Choroid plexus epithelial cell (primary cell): ENCODE results near the gene ADARB2.

Source experiments
- DNase-seq: peaks from one replicate; pipeline ENCODE4 v3.0.0-alpha.2; 2010; ENCODE audit warnings: low read depth
- H3K4me3 ChIP-seq: 2 replicates; pipeline ENCODE4 v1.5.1; 2011; ENCODE audit warnings: low read depth, mild to moderate bottlenecking, control low read depth, low read length, moderate library complexity
- CTCF ChIP-seq: conservative IDR thresholded peaks from 2 replicates; pipeline ENCODE4 v1.5.1; 2011; ENCODE audit warnings: low read depth, mild to moderate bottlenecking, control low read depth, inconsistent platforms, low read length, moderate library complexity

ADARB2 gene

DNA sequence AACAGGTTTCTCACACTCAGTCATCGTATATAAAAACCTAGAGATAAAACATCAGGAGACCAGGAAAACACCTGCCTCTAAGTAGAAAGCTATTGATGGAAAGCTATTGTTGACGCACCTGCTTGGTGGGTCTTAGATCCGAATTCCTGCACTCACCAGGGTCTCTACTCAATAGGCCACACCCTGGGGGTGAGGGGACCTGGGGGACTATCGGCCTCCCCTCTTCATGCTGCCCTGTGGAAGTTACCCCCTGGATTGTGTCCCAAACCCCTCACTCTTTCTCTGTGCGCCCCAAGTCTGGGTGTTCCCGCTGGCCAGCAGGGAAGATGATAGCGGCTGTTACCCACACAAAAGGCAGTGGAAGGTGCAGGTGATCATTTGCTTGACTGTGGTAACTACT, 368.1 kb downstream of the ADARB2 start:
- TF ChIP-seq CTCF: no peak
- H3K4me3 ChIP-seq: no peak overlapping the region
- DNase-seq: no peak

DNA sequence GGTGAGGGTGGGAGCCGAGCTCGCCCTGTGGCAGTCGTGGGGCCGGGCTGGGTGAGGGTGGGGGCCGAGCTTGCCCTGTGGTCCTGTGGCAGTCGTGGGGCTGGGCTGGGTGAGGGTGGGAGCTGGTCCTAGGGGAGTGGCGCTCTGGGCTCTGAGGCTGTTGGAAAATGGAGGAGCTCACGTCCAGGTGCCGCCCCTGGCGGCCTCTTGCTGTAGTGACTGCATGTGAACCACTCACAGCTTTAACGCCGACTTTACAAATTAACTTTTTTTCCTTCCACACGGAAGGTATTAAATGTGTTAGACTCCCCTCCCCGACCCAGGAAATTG, 368.5 kb downstream of the ADARB2 start:
- peak; percentile 28 for TF ChIP-seq CTCF
- H3K4me3 ChIP-seq: no peak overlapping the region
- DNase-seq: peak; percentile 8

- no peak for DNase-seq
- no peak overlapping the region for H3K4me3 ChIP-seq
- no peak for TF ChIP-seq CTCF
These were observed 369.1 kb downstream of the ADARB2 start for GRCh38 chr10:1367938-1368841.

GRCh38 chr10:1366811-1367425, 370.4 kb downstream of the ADARB2 start:
- no peak overlapping the region for H3K4me3 ChIP-seq
- no peak for DNase-seq
- no peak for TF ChIP-seq CTCF

DNA sequence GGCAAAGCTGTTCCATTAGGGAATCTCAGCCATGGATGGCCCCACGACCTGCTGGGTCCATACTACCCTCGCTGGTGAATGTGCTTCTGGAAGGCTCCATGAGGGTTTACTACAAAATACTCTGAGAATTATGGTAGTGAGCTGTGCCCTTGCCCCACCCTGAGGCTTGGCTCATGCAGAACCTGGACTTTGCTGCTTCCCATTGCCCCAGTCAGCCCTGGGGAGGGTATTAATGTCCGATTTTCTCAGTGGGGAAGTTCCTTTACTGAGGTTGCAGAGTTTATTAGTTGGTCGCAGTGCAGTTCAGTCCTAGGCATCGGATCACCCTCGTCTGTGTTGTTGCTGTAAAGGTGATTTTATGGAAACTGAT, 371.0 kb downstream of the ADARB2 start:
- DNase-seq: no peak
- no peak overlapping the region for H3K4me3 ChIP-seq
- TF ChIP-seq CTCF: no peak

DNA sequence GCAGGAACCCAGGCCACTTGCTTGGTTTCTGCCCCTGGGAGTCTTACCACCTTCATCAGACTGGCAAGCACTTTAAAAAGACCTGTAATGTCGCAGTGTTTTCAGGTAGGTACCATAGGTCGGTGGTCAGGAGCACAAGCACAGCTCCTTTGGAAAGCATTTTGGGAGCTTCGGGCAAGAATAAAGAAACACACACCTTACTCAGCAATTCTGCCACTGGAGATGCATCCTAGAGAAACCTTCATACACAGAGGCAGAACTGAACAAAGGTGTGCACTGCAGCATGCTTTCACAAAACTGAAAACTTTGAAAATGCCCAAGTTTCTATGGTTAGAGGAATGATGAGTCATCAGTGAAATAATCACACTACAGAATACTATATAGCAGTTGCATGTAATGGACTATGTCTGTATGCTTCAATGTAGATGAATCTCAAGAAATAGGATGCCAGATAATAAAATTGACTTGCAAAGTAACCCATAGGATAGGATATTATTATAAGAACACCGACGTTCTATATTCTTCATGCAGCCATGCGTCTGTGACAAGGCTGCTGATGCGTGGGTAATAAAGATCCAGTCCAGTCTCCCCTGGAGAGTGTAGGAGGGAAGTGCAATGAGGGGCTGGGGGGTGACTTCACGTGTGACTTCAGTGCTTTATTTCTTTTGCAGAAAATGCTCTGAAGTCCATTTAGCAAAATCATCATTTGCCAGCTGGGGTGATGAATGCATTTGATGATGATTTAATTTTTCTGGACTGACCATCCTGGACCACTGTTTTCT, 371.6 kb downstream of the ADARB2 start:
- no peak for TF ChIP-seq CTCF
- DNase-seq: no peak
- no peak overlapping the region for H3K4me3 ChIP-seq
